IMR-90 (cell line): Measurements from ENCODE around the gene CCDC92. TPM values are rescaled to one million over a fixed set of nuclear protein-coding genes. Genes with fewer than 3 reads are reported as not detected.

Source experiments
- ATAC-seq: fragments of 200-7000 bp; cut with Tn5 transposase; 2 replicates; pipeline ENCODE4 v1.9.1; 2020; ENCODE audit warnings: low read depth, mild to moderate bottlenecking, moderate library complexity
- BruUV-seq: library from RNA; stranded (reverse); fragments of 400-500 nt; replicated peaks from 2 replicates; lab custom pipeline; 2021; lab: Mats Ljungman, UMichigan
- CTCF ChIA-PET: fragments of 300-600 bp; formaldehyde crosslinking; extraction: SDS; loops from one replicate; lab custom pipeline; 2021; ENCODE audit warnings: antibody characterized with exemption; lab: Yijun Ruan, JAX
- POLR2A ChIA-PET: fragments of 300-600 bp; sonication (Branson Sonifier 250); formaldehyde crosslinking; loops from one replicate; lab custom pipeline; 2022; ENCODE audit warnings: antibody characterized with exemption; ENCODE audit not compliant: unreplicated experiment; lab: Charles Lee
- DNase-seq: peaks from one replicate; pipeline ENCODE4 v3.0.0; 2013
- H2AFZ ChIP-seq: replicated peaks from 2 replicates; pipeline ENCODE3; 2013; ENCODE audit warnings: low read length, mild to moderate bottlenecking; ENCODE audit not compliant: poor library complexity
- H2AK5ac ChIP-seq: 2 replicates; pipeline ENCODE4 v1.6.1; 2013; ENCODE audit warnings: low read depth, low read length, inconsistent platforms
- H2AK9ac ChIP-seq: replicated peaks from 2 replicates; pipeline ENCODE3; 2013; ENCODE audit warnings: mild to moderate bottlenecking, low read depth, low read length, moderate library complexity; ENCODE audit not compliant: poor library complexity
- H2BK120ac ChIP-seq: 2 replicates; pipeline ENCODE4 v1.6.1; 2013; ENCODE audit warnings: low read depth, low read length, inconsistent platforms
- H2BK15ac ChIP-seq: 3 replicates; pipeline ENCODE4 v1.6.1; 2013; ENCODE audit warnings: low read depth, low read length, inconsistent platforms
- H2BK20ac ChIP-seq: 2 replicates; pipeline ENCODE4 v1.6.1; 2013; ENCODE audit warnings: low read depth, mild to moderate bottlenecking, inconsistent platforms, low read length, moderate library complexity
- H2BK5ac ChIP-seq: 2 replicates; pipeline ENCODE4 v1.6.1; 2013; ENCODE audit warnings: mild to moderate bottlenecking, low read depth, low read length, inconsistent platforms; ENCODE audit not compliant: poor library complexity, severe bottlenecking
- H3K14ac ChIP-seq: replicated peaks from 2 replicates; pipeline ENCODE4 v1.6.1; 2013; ENCODE audit warnings: low read depth, low read length, inconsistent platforms
- H3K18ac ChIP-seq: 2 replicates; pipeline ENCODE4 v1.6.1; 2013; ENCODE audit warnings: low read depth, low read length, control low read depth
- H3K23ac ChIP-seq: 2 replicates; pipeline ENCODE4 v1.6.1; 2013; ENCODE audit warnings: low read depth, low read length, inconsistent platforms
- H3K27ac ChIP-seq: 2 replicates; pipeline ENCODE4 v1.5.1; 2013; ENCODE audit warnings: mild to moderate bottlenecking, control low read depth, low read length; ENCODE audit not compliant: insufficient read depth
- H3K27me3 ChIP-seq: 2 replicates; pipeline ENCODE4 v1.6.1; 2013; ENCODE audit warnings: low read length; ENCODE audit not compliant: control insufficient read depth, insufficient read depth
- H3K36me3 ChIP-seq: 2 replicates; pipeline ENCODE4 v1.6.1; 2013; ENCODE audit warnings: low read length, mixed read lengths; ENCODE audit not compliant: control insufficient read depth, insufficient read depth
- H3K4ac ChIP-seq: 2 replicates; pipeline ENCODE4 v1.6.1; 2013; ENCODE audit warnings: low read depth, low read length, inconsistent platforms
- H3K4me1 ChIP-seq: 2 replicates; pipeline ENCODE4 v1.6.1; 2013; ENCODE audit warnings: low read length, mixed read lengths; ENCODE audit not compliant: control insufficient read depth, insufficient read depth
- H3K4me2 ChIP-seq: 2 replicates; pipeline ENCODE4 v1.6.1; 2013; ENCODE audit warnings: low read depth, mild to moderate bottlenecking, control low read depth, low read length, moderate library complexity
- H3K4me3 ChIP-seq: 2 replicates; pipeline ENCODE4 v1.5.1; 2013; ENCODE audit warnings: low read depth, mild to moderate bottlenecking, control low read depth, low read length, moderate library complexity; ENCODE audit not compliant: insufficient read depth
- H3K56ac ChIP-seq: 2 replicates; pipeline ENCODE4 v1.6.1; 2013; ENCODE audit warnings: low read length, inconsistent platforms; ENCODE audit not compliant: insufficient read depth; ENCODE audit errors: extremely low read depth
- H3K79me1 ChIP-seq, 2 experiments: 2 replicates each; pipeline ENCODE4 v1.6.1; 2013; ENCODE audit warnings: low read length in 2 of 2, inconsistent platforms in 1 of 2, low read depth in 1 of 2
- H3K9ac ChIP-seq: 2 replicates; pipeline ENCODE4 v1.6.1; 2013; ENCODE audit warnings: low read depth, low read length, control low read depth
- H3K9me1 ChIP-seq: 2 replicates; pipeline ENCODE4 v1.6.1; 2013; ENCODE audit warnings: low read length, inconsistent platforms; ENCODE audit not compliant: insufficient read depth
- H3K9me3 ChIP-seq: 2 replicates; pipeline ENCODE4 v1.6.1; 2013; ENCODE audit warnings: low read length; ENCODE audit not compliant: control insufficient read depth, insufficient read depth
- H4K20me1 ChIP-seq: 2 replicates; pipeline ENCODE4 v1.6.1; 2013; ENCODE audit warnings: low read length, inconsistent platforms; ENCODE audit not compliant: insufficient read depth
- H4K5ac ChIP-seq: 2 replicates; pipeline ENCODE4 v1.6.1; 2013; ENCODE audit warnings: mild to moderate bottlenecking, low read depth, low read length, control low read depth
- H4K8ac ChIP-seq, 2 experiments: 2 replicates each; pipeline ENCODE4 v1.6.1; 2013; ENCODE audit warnings: low read depth in 2 of 2, low read length in 2 of 2, control low read depth in 1 of 2, inconsistent platforms in 1 of 2
- H4K91ac ChIP-seq: 2 replicates; pipeline ENCODE4 v1.6.1; 2013; ENCODE audit warnings: low read depth, low read length, inconsistent platforms; ENCODE audit not compliant: insufficient read depth
- MXI1 ChIP-seq: IDR thresholded peaks from 2 replicates; pipeline ENCODE4 v1.6.1; 2012; ENCODE audit warnings: low read depth, mild to moderate bottlenecking, low read length, moderate library complexity, borderline replicate concordance
- WGBS, 2 experiments: methylation state at CpG; one replicate each; pipeline versions ENCODE4 v1.1.5 to v1.1.7; 2013; ENCODE audit warnings: missing lambda C conversion rate in 2 of 2; ENCODE audit not compliant: insufficient read length in 1 of 2; ENCODE audit errors: extremely low coverage in 2 of 2; 5-methylcytosine and 5-hydroxymethylcytosine counted together
- dilution Hi-C: fragments of 300-500 bp; cut with HindIII; formaldehyde crosslinking; loops from one replicate; pipeline ENCODE4 v1.14.3; 2018; ENCODE audit warnings: low sequenced_read_pairs; ENCODE audit not compliant: unreplicated experiment
- in situ Hi-C: fragments of 300-500 bp; cut with MboI; formaldehyde crosslinking; loops from 3 replicates; pipeline ENCODE4 v1.14.3; 2019; ENCODE audit warnings: low sequenced_read_pairs, inconsistent platforms, mixed read lengths
- intact Hi-C: fragments of 100-400 bp; cut with micrococcal nuclease; formaldehyde crosslinking; loops from 2 replicates; pipeline ENCODE4 v1.10.0; 2022
- polyA plus RNA-seq, 3 experiments: library from polyadenylated mRNA; depleted of rRNA; stranded (reverse); fragments of >200 nt; gene quantifications; 2 replicates each; pipeline ENCODE4 v1.2.3, GENCODE V29; 2012; ENCODE audit warnings: low replicate concordance in 1 of 3
- total RNA-seq: library from RNA; depleted of rRNA; stranded (reverse); fragments of >200 nt; gene quantifications from 2 replicates; pipeline ENCODE4 v1.2.3, GENCODE V29; 2012

Gene CCDC92
- total and polyA plus RNA-seq, 2 of the 4 experiments (the other 2 are of a cell fraction): 5.7 to 55.5 TPM

GRCh38 chr12:124008595-124008994, 36.0 kb upstream of the CCDC92 start:
- Histone ChIP-seq H2BK20ac (no peak overlapping the region), H3K4me3 (no peak overlapping the region), H3K27ac (no peak overlapping the region), H4K8ac (no peak overlapping the region), H4K20me1 (peaks cover 15% of the 10 kb centered on the region; the same call in 1 of the 2 replicates), H3K4me2 (no peak overlapping the region), H3K36me3 (peaks cover 16% of the 10 kb centered on the region), H2BK5ac (no peak overlapping the region), H2BK15ac (no peak overlapping the region), H3K27me3 (no peaks in the 10 kb centered on the region), H2AK9ac (no peak overlapping the region), H3K14ac (no peak overlapping the region), H3K9ac (no peak overlapping the region), H3K9me3 (no peaks in the 10 kb centered on the region), H4K91ac (no peak overlapping the region), H4K5ac (no peak overlapping the region), H3K23ac (no peak overlapping the region), H2AFZ (no peak overlapping the region), H3K4me1 (peaks cover 20% of the 10 kb centered on the region), H3K56ac (no peak overlapping the region), H2BK120ac (no peak overlapping the region), H2AK5ac (no peak overlapping the region), H3K4ac (no peak overlapping the region), H3K9me1 (peaks cover 8% of the 10 kb centered on the region), H3K79me1 (peaks cover 20 to 40% of the 10 kb centered on the region in 2 experiments; a peak in 3 of 4 replicates), H3K18ac (no peak overlapping the region)
- CTCF ChIA-PET: interaction anchor here (1.0 kb wide), 1 partner anchor 24 kb away, joined by 3 read pairs; no protein-coding TSS in a partner anchor
- TF ChIP-seq MXI1: no peak
- in situ Hi-C loops: no loop called here
- no CpG with 5 or more reads among the region's 3 CpGs for WGBS, 2 experiments
- no peak for ATAC-seq
- POLR2A ChIA-PET: no interaction called here
- dilution Hi-C loops: no loop called here
- BruUV-seq: no TSS peak
- no peak for DNase-seq
- intact Hi-C loops: no loop called here
